GM12878 (cell line): ENCODE data around the gene KAZN. TPM values are rescaled to one million over a fixed set of nuclear protein-coding genes. Genes with fewer than 3 reads are reported as not detected.

ENCODE experiments used
- ATAC-seq: fragments of 200-7000 bp; cut with Tn5 transposase; 3 replicates; pipeline ENCODE4 v1.9.1; 2020; ENCODE audit warnings: mild to moderate bottlenecking, moderate library complexity
- BruUV-seq: library from RNA; stranded (reverse); fragments of 400-500 nt; replicated peaks from 2 replicates; lab custom pipeline; 2021; lab: Mats Ljungman, UMichigan
- CTCF ChIA-PET: fragments of 300-600 bp; sonication (Branson Sonifier 250); formaldehyde crosslinking; extraction: SDS; loops from one replicate; lab custom pipeline; 2021; ENCODE audit warnings: inconsistent platforms; lab: Yijun Ruan, JAX
- POLR2A ChIA-PET: fragments of 350-600 bp; formaldehyde crosslinking; extraction: SDS; loops from one replicate; lab custom pipeline; 2021; ENCODE audit warnings: inconsistent platforms; lab: Charles Lee
- RAD21 ChIA-PET: fragments of 300-600 bp; sonication (Branson Sonifier 250); formaldehyde crosslinking; loops from one replicate; lab custom pipeline; 2023; ENCODE audit warnings: antibody characterized with exemption; ENCODE audit not compliant: unreplicated experiment; lab: Charles Lee
- SMC1A ChIA-PET: fragments of 300-600 bp; sonication (Branson Sonifier 250); formaldehyde crosslinking; loops from one replicate; lab custom pipeline; 2023; ENCODE audit not compliant: unreplicated experiment, uncharacterized antibody; lab: Charles Lee
- DNase-seq: peaks from one replicate; pipeline ENCODE4 v3.0.0-alpha.2; 2011; ENCODE audit warnings: low read depth, low spot score
- FAIRE-seq: peaks from 3 replicates; lab custom pipeline; 2011; peaks lifted over from hg19 to GRCh38; lab: Jason Lieb, UNC
- H2AFZ ChIP-seq: 2 replicates; pipeline ENCODE4 v1.6.0; 2011; ENCODE audit warnings: low read depth, low read length, control low read depth; ENCODE audit not compliant: control insufficient read depth
- H3K27ac ChIP-seq: 2 replicates; pipeline ENCODE4 v1.5.1; 2011; ENCODE audit warnings: control low read depth; ENCODE audit not compliant: control insufficient read depth, insufficient read depth
- H3K27me3 ChIP-seq, 2 experiments: replicated peaks in 1 of 2; 2 replicates each; pipeline versions ENCODE4 v1.6.0 to v1.6.1; 2011; ENCODE audit warnings: low read length in 1 of 2; ENCODE audit not compliant: control insufficient read depth in 2 of 2, insufficient read depth in 2 of 2
- H3K36me3 ChIP-seq, 2 experiments: 2 replicates each; pipeline ENCODE4 v1.5.1; 2011; ENCODE audit warnings: low read length in 1 of 2; ENCODE audit not compliant: control insufficient read depth in 2 of 2, insufficient read depth in 2 of 2
- H3K4me1 ChIP-seq: 2 replicates; pipeline ENCODE4 v1.6.1; 2011; ENCODE audit warnings: mild to moderate bottlenecking, low read length, moderate library complexity, mixed read lengths; ENCODE audit not compliant: control insufficient read depth, insufficient read depth
- H3K4me2 ChIP-seq: 2 replicates; pipeline ENCODE4 v1.6.0; 2011; ENCODE audit warnings: control low read depth; ENCODE audit not compliant: control insufficient read depth, insufficient read depth
- H3K4me3 ChIP-seq: fragments of 200-600 bp; sonication (generic); 2 replicates; pipeline ENCODE4 v1.5.1; 2016
- H3K79me2 ChIP-seq: 2 replicates; pipeline ENCODE4 v1.6.0; 2011; ENCODE audit warnings: low read length; ENCODE audit not compliant: control insufficient read depth, insufficient read depth
- H3K9ac ChIP-seq: 2 replicates; pipeline ENCODE4 v1.8.0; 2011; ENCODE audit warnings: low read length, control low read depth, mixed read lengths; ENCODE audit not compliant: control insufficient read depth, insufficient read depth
- H3K9me3 ChIP-seq: replicated peaks from 3 replicates; pipeline ENCODE4 v1.5.1; 2011; ENCODE audit warnings: mild to moderate bottlenecking, low read length; ENCODE audit not compliant: control insufficient read depth, insufficient read depth
- H4K20me1 ChIP-seq: 2 replicates; pipeline ENCODE4 v1.6.0; 2011; ENCODE audit not compliant: control insufficient read depth, insufficient read depth
- RELA ChIP-seq: fragments of 450-650 bp; IDR thresholded peaks from 2 replicates; pipeline ENCODE4 v1.8.0; 2014; ENCODE audit warnings: borderline replicate concordance; ENCODE audit not compliant: partially characterized antibody
- SREBF1 ChIP-seq: IDR thresholded peaks from 2 replicates; pipeline ENCODE4 v1.6.1; 2012; ENCODE audit warnings: mild to moderate bottlenecking, low read length
- YY1 ChIP-seq: IDR thresholded peaks from 2 replicates; pipeline ENCODE4 v1.6.1; 2011; ENCODE audit warnings: low read depth, mild to moderate bottlenecking, low read length
- ZNF622 ChIP-seq: fragments of 450-650 bp; IDR thresholded peaks from 2 replicates; pipeline ENCODE4 v1.6.1; 2017; ENCODE audit warnings: mild to moderate bottlenecking, inconsistent platforms
- WGBS: methylation state at CpG from one replicate; pipeline ENCODE4 v1.1.6; 2016; ENCODE audit warnings: low lambda C conversion rate; ENCODE audit not compliant: insufficient replicate concordance, insufficient coverage; ENCODE audit errors: missing lambda C conversion rate; 5-methylcytosine and 5-hydroxymethylcytosine counted together
- in situ Hi-C: fragments of 300-500 bp; cut with MboI; formaldehyde crosslinking; loops from 9 replicates; pipeline ENCODE4 v1.14.3; 2018; ENCODE audit warnings: mixed read lengths
- intact Hi-C: fragments of 100-400 bp; cut with micrococcal nuclease; formaldehyde crosslinking; loops from one replicate; pipeline ENCODE4 v1.14.2; 2022; ENCODE audit not compliant: unreplicated experiment
- polyA plus RNA-seq, 11 experiments: library from polyadenylated mRNA; depleted of rRNA in 4 of 11; unstranded in 6 of 11; stranded (reverse) in 5 of 11; fragments of >200 nt; fragmentation: Nextera tagmentation in 4 of 11; fragmentation: Illumina TruSeq in 1 of 11; extraction: Ambion mirVana in 4 of 11; extraction: Trizol in 1 of 11; gene quantifications; 1 replicate in 1 of 11; 2 replicates in 10 of 11; pipeline versions ENCODE4 v1.2.1 to v1.2.3, GENCODE V29; 2011 to 2016; ENCODE audit warnings: inconsistent platforms in 2 of 11, missing spikeins in 2 of 11, low read depth in 1 of 11
- total RNA-seq, 4 experiments: library from RNA; depleted of rRNA in 3 of 4; stranded (reverse); fragments of >200 nt in 3 of 4; fragmentation: Illumina TruSeq in 1 of 4; extraction: Trizol in 1 of 4; gene quantifications; 2 replicates each; pipeline versions ENCODE4 v1.2.1 to v1.2.3, GENCODE V29; 2013 to 2021
- TF ChIP-seq, protein P1 (sequence below): fragments of 450-650 bp; formaldehyde crosslinking; IDR thresholded peaks from 2 replicates; pipeline ENCODE4 v1.4.0; 2022; ENCODE audit warnings: mild to moderate bottlenecking, moderate library complexity
- TF ChIP-seq, protein P2 (sequence below): fragments of 150-350 bp; IDR thresholded peaks from 2 replicates; pipeline ENCODE4 v1.6.1; 2014; ENCODE audit warnings: mild to moderate bottlenecking, low read depth, low read length

The KAZN gene
- total and polyA plus RNA-seq, 10 of the 15 experiments (the other 5 are each of a cell fraction or from before 2014, with no cell fraction given): 0.72 to 4.0 (median 1.2) TPM

DNA sequence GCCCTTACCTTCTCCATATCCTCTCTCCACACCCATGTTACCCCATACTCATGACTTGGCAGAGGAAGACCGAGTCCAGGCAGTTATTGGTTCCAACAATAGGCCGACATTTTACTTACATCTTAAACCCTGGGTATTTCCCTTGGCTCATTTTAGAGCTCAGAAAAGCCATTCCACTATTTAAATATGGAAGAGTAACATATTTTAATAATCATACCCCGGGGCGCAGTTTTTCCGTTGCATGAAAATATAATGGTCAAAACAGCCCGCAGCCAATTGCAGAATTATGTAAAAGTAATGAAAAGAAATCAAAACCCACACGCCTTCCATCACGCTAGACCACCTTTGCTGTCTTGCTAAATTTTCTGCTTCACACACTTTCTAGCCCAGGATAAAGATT lies 48.5 kb downstream of the KAZN start:
- Histone ChIP-seq H3K4me1 (no peaks in the 10 kb centered on the region), H2AFZ (no peak overlapping the region), H3K9me3 (no peaks in the 10 kb centered on the region; the same call in 2 of the 3 replicates), H3K27me3 (no peaks in the 10 kb centered on the region), H3K4me3 (no peak overlapping the region), H3K4me2 (no peak overlapping the region), H3K9ac (no peak overlapping the region), H3K27ac (no peak overlapping the region), H4K20me1 (no peaks in the 10 kb centered on the region), H3K36me3 (no peaks in the 10 kb centered on the region; a peak in 1 of 4 replicates), H3K79me2 (no peaks in the 10 kb centered on the region)
- in situ Hi-C loops (no loop called here), intact Hi-C loops (no loop called here)
- ATAC-seq (no peak), DNase-seq (no peak), FAIRE-seq (no peak)
- RAD21 ChIA-PET: no interaction called here
- SMC1A ChIA-PET: no interaction called here
- BruUV-seq: no TSS peak
- TF ChIP-seq, protein P1, sequence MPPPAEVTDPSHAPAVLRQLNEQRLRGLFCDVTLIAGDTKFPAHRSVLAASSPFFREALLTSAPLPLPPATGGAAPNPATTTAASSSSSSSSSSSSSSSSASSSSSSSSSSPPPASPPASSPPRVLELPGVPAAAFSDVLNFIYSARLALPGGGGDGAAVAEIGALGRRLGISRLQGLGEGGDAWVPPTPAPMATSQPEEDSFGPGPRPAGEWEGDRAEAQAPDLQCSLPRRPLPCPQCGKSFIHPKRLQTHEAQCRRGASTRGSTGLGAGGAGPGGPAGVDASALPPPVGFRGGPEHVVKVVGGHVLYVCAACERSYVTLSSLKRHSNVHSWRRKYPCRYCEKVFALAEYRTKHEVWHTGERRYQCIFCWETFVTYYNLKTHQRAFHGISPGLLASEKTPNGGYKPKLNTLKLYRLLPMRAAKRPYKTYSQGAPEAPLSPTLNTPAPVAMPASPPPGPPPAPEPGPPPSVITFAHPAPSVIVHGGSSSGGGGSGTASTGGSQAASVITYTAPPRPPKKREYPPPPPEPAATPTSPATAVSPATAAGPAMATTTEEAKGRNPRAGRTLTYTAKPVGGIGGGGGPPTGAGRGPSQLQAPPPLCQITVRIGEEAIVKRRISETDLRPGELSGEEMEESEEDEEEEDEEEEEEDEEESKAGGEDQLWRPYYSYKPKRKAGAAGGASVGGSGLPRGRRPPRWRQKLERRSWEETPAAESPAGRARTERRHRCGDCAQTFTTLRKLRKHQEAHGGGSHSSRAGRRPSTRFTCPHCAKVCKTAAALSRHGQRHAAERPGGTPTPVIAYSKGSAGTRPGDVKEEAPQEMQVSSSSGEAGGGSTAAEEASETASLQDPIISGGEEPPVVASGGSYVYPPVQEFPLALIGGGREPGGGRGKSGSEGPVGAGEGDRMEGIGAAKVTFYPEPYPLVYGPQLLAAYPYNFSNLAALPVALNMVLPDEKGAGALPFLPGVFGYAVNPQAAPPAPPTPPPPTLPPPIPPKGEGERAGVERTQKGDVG: no peak
- no peak for TF ChIP-seq SREBF1
- TF ChIP-seq, protein P2, sequence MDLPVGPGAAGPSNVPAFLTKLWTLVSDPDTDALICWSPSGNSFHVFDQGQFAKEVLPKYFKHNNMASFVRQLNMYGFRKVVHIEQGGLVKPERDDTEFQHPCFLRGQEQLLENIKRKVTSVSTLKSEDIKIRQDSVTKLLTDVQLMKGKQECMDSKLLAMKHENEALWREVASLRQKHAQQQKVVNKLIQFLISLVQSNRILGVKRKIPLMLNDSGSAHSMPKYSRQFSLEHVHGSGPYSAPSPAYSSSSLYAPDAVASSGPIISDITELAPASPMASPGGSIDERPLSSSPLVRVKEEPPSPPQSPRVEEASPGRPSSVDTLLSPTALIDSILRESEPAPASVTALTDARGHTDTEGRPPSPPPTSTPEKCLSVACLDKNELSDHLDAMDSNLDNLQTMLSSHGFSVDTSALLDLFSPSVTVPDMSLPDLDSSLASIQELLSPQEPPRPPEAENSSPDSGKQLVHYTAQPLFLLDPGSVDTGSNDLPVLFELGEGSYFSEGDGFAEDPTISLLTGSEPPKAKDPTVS: no peak
- TF ChIP-seq RELA: no peak
- TF ChIP-seq YY1: no peak
- TF ChIP-seq ZNF622: no peak
- 33% methylated on average over 8 of the region's 8 CpGs for WGBS
- CTCF ChIA-PET: no interaction called here
- POLR2A ChIA-PET: no interaction called here
